HCEC 1CT (cell line): ENCODE results near the gene SPAG4.
A peak's percentile ranks its signal among the peaks of the same experiment; 100 is the strongest.

Experiments
- DNase-seq: peaks from one replicate; pipeline ENCODE4 v3.0.0-alpha.2; 2017

The SPAG4 gene, protein sequence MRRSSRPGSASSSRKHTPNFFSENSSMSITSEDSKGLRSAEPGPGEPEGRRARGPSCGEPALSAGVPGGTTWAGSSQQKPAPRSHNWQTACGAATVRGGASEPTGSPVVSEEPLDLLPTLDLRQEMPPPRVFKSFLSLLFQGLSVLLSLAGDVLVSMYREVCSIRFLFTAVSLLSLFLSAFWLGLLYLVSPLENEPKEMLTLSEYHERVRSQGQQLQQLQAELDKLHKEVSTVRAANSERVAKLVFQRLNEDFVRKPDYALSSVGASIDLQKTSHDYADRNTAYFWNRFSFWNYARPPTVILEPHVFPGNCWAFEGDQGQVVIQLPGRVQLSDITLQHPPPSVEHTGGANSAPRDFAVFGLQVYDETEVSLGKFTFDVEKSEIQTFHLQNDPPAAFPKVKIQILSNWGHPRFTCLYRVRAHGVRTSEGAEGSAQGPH

DNA sequence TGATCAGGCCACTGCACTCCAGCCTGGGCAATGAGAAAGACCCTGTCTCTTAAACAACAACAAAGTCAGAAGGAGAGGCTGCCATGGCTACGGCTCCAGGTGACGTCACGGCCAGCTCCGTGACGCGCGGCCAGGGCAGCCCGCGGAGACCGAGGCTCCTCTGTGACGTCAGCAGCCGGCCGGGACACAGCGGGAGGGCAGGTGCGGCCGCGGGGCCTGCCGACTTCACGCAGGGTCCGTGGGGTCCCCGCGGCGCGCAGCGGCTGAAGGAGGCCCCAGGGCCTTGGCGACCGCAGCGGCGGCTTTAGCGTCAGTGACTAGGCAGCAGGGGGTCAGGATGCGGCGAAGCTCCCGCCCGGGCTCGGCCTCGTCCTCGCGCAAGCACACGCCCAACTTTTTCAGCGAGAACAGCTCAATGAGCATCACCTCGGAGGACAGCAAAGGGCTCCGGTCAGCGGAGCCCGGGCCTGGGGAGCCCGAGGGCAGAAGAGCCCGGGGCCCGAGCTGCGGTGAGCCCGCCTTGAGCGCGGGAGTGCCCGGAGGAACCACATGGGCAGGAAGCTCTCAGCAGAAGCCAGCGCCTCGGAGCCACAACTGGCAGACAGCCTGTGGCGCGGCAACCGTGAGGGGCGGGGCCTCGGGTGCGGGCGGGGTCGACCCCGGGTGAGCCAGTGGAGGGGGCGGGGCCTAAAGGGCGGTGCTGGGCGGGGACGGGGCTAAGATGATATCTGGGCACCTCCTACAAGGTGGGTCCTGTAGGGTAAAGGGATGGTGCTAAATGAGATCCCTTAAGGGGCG, at the start of gene SPAG4:
Gene SPAG4, plus strand, starts transcription at position 163 of the 798 bp plus-strand sequence. Its CDS starts 175 bp downstream, at position 338.
- DNase-seq: peak; percentile 27

- no peak for DNase-seq
Measured at GRCh38 chr20:35568645-35569044, 47.0 kb upstream of the SPAG4 start.

DNA sequence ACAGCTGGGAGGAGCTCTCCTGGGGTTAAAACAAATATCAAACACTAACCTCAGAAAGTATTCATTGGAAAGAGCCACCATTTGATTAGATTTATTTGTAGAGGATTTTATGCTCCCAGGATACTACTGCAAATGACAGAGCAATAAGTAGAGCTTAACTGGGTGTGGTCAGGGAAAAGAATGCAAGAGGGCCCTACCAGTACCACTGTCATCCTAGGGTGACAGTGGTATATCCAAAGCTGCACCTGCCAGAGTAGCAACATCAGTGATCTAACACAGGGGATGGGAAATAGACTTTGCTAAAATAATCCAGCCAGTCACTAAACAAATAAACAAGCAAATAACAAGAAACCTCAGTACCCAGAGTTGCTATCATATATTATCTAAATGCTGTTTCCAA, 44.1 kb upstream of the SPAG4 start:
- DNase-seq: no peak

GRCh38 chr20:35572838-35573237, 42.8 kb upstream of the SPAG4 start:
- DNase-seq: no peak

- no peak for DNase-seq
Measured at GRCh38 chr20:35575958-35576357, 39.7 kb upstream of the SPAG4 start.

- DNase-seq: no peak
Measured at GRCh38 chr20:35576816-35577215, 38.8 kb upstream of the SPAG4 start.

DNA sequence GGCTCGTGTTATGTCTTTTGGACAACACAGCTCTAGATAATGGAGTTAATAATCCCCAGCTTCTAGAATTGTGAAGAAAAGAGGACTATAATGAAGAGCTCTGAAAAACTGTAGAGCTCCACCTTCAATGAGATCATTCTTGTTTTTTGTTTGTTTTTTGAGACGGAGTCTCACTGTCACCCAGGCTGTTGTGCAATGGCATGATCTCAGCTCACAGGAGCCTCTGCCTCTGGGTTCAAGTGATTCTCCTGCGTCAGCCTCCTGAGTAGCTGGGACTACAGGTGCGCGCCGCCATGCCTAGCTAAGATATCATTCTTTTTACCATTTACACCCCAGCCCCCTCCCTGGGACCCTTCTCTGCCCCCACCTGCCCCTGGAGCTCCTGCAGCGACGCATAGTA, 37.2 kb upstream of the SPAG4 start:
- no peak for DNase-seq

- DNase-seq: no peak
Measured at GRCh38 chr20:35579196-35579595, 36.4 kb upstream of the SPAG4 start.

GRCh38 chr20:35582131-35582530, 33.5 kb upstream of the SPAG4 start:
- no peak for DNase-seq

GRCh38 chr20:35582741-35583404, 32.8 kb upstream of the SPAG4 start:
- DNase-seq: no peak

DNA sequence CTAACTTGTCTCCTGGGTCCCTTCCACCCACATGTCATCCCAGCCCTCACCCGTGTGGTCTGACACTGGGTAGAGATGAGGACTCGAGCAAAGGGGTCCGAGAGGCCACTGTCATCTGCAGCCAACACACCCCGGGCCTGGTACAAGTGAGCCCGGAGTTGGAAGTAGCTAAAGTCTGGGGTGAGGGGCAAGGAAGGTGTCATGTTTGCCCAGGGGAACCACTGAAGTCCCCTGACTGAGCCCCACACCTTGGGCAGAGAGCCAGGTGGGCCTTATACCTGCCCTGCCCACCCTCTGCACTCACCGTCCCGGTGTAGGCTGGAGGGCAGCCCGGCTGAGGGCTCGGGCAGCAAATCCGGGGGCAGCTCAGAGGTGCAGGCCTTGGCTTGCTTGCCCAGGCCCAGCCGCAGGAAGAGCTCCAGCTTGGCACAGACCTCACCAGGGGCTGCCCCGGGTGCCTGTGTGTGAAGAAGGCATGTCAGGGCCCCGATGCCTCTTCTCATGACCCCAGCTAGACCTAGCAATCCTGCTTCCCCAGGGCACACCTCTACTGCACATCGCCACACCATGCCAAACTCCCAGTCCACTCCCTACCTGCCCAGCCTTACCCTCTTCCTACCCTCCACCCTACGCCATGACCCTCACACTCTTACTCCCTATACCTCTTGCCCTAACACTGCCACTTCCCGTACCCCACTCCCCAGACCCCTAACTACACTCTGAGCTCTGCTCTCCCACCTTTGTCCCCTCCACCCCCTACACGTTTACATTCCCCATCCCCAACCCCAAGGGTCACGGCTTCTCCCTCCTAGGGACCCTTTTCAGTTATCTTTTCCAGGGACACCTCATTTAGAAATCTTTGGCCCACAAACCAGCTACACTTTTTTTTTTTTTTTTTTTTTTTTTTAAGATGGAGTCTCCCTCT, 31.7 kb upstream of the SPAG4 start:
- no peak for DNase-seq

DNA sequence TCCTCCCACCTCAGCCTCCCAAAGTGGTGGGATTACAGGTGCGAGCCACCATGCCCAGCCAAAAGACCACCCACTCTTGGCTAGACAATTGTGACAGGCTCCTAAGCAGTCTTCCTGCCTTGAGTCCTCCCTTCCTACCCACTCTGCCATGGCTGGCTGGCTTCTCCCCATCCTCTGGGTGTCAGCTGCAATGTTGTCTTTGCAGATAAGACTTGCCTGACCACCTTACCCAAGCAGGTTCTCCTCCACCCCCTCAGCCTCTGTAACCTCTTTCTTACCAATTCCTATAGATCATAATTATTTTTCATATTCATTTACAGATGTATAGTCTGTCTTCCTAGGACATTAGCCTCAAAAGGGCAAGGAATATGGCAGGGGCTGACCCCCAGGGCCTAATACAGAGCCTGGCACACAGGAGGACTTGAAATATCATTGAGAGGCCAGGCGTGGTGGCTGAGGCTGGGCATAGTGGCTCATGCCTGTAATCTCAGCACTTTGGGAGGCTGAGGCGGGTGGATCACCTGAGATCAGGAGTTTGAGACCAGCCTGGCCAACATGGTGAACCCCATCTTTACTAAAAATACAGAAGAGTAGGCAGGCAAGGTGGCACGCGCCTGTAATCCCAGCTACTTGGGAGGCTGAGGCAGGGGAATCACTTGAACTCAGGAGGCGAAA, 28.7 kb upstream of the SPAG4 start:
- DNase-seq: no peak

DNA sequence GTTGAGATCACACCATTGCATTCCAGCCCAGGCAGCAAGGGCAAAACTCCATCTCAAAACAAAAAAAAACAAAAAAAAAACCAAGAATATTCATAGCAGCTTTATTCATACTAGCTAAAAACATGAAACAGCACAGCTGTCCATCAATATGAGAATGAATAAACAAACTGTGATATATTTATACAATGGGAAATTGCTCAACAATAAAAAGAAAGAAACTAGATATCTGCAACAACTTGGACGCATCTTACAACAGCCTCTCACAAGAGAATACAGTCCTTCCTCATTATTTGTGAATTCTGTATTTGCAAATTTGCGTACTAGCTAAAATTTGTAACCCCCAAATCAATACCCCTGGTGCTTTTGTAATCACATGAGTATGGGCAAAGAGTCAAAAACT, 28.2 kb upstream of the SPAG4 start:
- peak; percentile 11 for DNase-seq

DNA sequence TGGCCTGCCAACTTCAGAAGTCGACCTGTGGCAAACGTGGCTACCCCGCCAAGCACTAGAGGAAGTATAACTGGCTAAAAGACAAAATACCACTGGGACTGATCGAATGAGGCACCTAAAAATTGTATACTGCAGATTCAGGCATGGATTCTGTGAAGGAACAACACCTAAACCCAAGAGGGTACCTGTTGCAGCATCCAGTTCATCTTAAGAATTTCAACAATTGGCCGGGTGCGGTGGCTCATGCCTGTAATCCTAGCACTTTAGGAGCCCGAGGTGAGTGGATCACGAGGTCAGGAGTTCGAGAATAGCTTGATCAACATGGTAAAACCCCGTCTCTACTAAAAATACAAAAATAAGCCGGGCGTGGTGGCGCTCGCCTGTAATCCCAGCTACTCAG, 27.2 kb upstream of the SPAG4 start:
- no peak for DNase-seq

DNA sequence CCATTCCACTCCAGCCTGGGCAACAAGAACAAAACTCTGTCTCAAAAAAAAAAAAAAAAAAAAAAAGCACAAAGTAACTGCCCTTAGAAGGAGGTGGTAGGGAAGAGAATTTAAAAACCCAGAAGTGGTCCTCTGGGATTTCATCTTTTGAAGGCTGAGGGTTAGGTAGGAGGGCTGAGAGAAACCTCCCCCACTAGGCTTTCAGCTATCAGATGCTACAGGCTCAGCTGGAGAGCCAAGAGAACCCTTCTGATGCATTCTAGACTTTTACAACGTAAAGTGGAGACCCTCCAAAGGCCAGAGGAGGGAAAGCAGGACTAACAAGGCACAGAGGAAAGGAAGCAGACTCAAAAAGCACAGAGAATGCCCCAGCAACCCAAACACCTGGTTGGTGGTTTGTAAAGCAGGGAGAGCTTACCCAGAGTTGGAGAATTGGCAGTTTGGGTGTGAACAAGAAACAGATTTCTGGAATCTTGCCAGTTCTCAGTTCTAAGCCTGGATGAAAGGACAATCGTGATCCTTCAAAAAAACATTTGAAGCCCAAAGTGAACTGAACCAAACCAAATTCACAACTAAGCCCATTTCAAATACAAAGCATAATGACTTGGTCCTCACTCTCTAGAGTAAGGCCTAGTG, 23.2 kb upstream of the SPAG4 start:
- DNase-seq: no peak

GRCh38 chr20:35595456-35595855, 20.2 kb upstream of the SPAG4 start:
- DNase-seq: no peak

DNA sequence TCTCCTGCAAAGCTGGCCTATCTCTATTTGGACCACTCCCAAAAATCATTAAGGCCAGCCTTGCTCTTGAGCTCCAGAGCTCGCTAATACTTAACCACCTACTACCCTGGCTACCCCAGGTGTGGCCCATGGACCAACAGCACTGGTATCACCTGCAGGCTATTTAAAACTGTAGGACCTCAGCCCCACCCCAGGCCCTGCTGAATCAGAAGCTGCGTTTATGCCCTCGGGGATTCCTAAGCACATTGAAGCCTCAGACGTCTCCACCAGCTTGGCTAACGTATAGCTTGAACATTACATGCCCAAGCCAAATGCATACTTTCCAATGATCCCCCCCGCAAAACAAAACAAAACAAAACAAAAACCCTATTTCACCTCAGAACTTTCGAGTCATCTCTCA, 19.7 kb upstream of the SPAG4 start:
- no peak for DNase-seq

GRCh38 chr20:35597186-35597585, 18.4 kb upstream of the SPAG4 start:
- no peak for DNase-seq

DNA sequence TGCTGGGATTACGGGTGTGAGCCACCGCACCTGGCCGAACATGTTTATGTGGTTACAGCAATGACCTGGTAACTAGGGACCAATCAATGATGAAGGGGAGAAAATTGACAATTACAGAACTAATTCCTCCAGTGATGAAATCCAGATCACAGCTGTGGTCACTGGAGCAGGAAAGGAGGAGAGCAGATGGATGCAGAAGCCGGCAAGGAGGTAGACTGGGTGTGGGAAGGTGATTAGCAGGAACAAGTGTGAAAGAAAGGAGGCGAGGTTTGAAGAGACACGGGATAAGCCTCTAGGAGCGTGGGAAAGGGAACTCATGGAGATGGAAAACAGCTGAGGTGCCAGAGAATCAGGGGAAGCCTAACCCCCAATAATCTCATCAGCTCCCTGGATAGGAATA, 17.2 kb upstream of the SPAG4 start:
- no peak for DNase-seq

DNA sequence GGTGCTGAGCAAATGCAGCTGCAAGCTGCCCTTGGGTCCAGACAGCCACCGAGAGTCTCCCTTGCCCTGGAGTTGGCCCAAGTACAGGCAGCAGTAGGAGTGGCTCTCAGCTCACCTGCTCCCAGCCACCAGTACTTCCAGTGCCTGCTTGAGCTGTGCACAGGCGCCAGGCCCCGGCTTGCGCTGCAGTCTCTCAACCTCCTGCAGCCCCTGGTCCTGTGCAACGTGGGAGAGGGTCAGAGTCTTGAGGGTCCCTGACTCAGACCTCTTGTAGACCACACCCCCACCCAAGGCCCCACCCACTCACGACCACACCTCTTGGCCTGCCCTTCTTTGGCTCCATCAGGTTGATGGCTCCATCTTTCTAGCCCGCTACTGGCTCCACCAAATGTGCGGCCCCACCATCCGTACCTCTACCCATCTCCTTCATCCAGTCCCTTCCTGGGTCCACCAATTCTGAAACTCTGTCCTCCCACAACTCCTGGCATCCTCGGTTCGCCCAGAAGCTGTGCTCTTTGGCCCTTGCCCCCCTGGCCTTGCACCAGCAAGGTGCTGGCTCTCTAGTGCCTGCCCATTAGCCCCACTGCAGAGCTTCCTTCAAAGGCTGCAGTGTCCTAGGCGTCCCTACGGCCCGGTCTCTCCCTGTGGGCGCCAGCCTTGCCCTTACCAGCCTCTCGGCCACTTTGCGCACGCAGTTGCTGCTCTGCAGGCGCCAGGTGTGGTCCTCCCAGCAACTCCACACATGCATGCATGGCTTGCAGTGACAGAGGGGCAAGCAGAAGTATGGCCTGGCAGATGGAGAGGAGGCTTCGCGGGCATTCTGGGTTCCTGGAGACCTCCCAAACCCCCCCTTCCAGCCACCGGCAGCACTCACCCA, 16.5 kb upstream of the SPAG4 start:
- no peak for DNase-seq
